Right lung (tissue), 5 donors: ENCODE measurements around the gene SLC2A13. TPM values are rescaled to one million over a fixed set of nuclear protein-coding genes. Genes with fewer than 3 reads are reported as not detected.

Source experiments
- DNase-seq, 2 donors: peaks; one replicate each; pipeline ENCODE4 v3.0.0-alpha.2; 2013
- polyA plus RNA-seq, 5 donors: library from polyadenylated mRNA; unstranded; fragments of 120-200 nt; gene quantifications; one replicate each; pipeline versions ENCODE4 v1.2.1 to v1.2.3, GENCODE V29; 2013; ENCODE audit warnings: inconsistent platforms in 1 of 5, low replicate concordance in 1 of 5; ENCODE audit not compliant: insufficient read length in 5 of 5, insufficient read depth in 1 of 5

The SLC2A13 gene
- polyA plus RNA-seq, 5 donors, result 5.3 to 7.6 (median 6.6) TPM

DNA sequence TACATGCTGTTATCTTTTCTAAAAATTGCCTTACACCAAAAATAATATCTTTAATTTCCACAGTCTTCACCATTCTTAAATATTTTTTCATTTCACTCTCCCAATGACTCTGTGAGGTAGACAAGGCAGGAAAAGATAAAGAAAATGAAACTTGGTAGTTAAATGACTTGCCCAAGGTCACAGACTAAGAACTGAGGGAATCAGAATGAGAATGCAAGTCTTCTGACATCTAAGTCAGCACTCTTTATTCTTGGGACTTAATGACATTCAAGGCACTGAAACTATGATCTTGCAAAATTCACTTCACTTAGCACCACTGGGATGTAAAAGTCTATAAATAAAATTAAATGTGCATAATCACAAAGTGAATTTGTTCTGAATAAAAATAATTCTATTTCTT lies 104.5 kb downstream of the SLC2A13 start:
- DNase-seq, result no peak

DNA sequence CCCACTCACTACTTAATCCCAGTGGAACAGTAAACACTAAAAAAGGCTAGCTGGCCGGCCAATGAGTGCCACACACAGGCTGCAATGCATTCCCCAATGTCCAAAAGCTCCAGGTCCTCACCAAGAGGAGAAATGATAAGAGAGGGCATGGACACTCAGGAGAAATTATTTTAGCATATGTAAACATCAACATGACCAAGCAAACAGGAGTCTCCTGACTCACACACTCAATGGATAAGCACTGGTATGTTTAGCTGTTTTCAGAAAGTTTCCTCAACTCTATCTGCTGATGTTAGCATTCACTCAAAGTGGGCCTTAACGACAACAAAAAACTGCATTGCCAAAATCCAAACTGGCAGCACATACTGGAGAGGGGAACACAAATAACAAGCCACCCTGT lies 105.0 kb downstream of the SLC2A13 start:
- no peak for DNase-seq

DNA sequence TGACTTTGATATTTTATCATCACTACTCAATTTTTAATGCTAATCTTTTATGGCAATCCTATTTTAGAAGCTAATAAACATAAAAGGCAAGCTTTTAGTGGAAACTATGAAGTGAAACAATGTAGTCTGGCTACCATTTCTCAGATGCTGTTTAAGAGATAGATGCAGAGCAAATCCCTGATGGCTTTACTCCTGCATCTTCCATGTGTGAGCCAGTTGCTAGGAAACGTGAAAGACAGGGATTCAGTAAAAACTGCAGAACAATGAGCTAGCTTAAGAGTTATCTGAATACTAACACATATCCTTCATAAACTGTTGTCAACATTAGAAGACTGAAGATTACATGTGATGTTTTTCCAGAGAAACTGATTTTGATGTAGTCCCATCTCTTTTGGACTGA lies 112.6 kb downstream of the SLC2A13 start:
- DNase-seq, result no peak

DNA sequence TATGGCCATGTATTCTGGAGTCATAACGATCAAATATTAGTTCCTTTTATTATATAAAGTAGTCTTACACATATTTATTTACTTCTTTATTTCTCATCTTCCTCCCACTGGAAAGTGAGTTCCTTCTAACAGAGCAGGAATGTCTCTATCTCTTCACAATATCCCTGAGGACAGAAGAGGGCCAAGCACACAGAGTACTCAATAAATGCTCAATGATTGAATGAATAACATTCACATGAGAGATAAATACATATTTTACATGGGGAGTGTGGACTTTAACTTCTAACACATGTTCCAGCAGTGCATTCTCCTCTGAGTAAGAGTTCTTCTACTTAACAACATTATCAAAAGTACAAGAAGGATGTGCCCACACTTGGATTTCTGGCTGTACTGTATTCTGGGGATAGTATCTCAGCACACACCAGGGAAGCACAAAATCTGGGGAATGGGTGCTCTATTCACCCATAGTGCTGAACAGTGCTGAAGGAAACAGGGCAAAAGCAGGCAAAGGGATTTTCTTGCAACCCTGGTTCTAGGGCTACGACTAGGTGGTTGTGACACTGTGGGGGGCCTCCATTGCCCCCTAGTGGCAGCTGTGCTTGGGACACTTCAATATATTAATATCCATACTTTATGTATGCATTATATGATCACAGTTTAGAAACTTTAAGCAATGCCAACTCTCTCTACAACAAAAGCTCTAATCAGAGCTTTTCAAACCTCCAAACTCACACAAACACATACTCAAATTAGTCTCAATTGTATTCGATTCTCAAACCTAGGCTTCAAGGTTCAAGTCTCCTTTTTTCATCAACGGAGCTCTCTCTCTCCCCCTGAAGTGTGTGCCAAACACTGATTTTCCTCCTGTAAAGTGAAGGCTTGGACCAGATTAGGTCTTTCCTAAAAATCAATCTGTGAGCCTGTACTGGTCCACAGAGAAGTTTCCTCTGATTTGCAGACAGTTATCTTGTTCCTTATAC lies 115.5 kb downstream of the SLC2A13 start:
- peak; percentile 27 to 48 for DNase-seq

DNA sequence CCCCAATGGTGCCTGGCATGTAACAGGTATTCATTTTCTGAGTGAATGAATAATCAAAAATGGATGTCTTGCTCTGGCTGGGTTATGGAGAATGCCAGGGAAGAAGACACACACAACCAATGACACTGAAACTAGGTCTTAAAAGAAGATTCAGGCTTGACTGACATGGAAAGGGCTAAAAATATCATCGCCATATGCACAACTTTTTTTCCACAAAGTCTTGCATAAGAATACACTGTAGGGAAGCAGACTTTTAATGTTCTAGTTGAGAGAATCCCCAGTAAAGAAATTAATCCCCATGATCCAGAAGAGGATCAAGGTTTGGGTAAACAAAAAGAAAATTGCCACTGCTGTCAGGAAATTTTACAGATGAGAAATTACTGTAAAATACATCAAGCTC lies 116.4 kb downstream of the SLC2A13 start:
- no peak for DNase-seq

DNA sequence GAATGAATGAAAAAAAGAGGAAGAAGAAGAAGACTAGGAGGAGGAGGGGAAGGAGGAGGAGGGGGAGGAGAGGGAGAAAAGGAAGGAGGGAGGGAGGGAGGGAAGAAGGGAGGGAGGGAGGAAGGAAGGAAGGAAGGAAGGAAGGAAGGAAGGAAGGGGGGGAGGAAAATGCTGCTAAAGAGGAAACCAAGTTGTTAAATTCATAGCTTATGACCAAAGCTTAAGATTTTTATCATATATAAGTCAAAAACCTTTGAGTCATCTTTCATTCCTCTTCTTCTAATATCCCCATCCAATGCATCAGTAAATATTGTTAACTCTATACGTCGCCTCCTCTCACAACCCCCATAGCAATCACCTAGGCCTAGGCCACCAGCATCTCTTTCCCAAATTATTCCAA lies 117.3 kb downstream of the SLC2A13 start:
- DNase-seq, result no peak

DNA sequence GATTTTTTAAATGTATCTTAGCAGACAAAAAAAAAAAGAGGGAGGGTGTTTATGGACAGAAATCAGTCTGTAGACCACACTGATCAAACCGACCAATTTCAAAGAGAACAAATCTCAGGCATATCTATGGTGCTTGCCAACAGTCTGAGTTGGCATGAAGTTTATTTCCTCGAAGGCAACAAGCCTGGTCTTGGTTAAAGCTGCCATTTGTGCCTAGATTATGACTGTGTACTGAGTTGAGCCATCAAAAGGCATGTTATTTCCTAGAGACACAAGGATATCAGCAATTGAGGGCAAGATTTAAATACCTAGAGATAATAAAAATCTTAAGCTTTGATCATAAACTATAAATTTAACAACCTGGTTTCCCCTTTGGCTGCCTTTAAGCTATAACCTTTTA lies 119.2 kb downstream of the SLC2A13 start:
- no peak for DNase-seq

DNA sequence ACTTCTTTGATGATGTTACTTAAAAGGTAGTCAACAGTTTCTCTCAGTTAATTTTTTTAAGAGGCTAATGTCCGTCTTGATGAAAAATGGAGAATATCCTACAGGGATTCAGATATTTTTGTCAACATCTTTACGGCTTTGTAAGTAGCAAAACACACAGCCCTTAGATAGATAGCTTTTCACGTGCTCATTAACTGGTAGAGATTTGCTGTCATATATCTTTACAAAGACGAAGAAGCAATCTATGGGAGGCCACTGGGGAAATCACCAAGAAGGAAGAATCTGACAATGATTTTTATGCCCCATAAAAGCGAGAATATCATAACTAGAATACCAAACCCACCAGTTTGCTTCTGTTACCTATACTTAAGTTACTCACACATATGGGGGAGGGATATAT lies 121.2 kb downstream of the SLC2A13 start:
- DNase-seq, result no peak

DNA sequence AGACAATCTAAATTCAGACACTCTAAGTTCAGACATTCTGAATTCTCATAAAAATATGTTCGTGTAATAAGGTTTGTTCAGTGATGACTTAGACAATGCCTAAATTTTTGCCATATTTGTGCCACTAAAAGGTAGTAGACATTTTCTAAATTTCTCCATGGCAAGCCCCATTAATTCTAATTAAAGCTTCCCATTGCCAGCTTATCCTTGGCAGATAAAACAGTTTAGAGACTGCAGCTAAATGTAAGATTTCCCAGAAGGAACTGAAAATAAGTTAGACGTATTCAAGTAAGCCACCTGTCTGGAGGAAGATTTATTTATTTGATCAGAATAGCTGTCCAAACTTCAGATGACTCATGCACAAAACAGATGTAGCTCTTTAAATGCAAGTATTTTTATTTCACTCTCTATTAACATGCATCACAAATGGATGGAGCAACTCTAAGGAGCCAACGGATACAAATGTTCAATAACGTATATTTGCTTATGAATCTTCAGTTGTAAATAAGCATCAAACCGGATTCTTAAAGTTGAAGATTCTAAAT lies 130.4 kb downstream of the SLC2A13 start:
- no peak for DNase-seq

DNA sequence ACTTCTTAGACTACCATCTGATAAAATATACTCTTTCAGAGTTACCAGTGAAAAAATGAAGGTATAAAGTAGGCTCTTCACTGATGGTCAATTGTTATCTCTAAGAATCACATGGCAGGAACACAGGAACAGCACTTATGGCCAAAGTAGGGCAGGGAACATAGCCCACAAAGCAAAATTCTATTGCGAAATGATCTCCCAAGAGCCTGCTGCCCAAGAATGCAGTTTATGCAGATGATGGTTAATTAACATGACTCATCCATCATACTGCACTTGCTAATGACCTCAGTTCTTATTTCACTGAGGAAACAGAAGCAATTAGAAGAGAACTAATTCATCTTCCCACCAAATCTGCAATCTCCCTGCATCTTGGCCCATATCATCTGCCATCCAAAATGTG lies 133.8 kb downstream of the SLC2A13 start:
- DNase-seq, result no peak

DNA sequence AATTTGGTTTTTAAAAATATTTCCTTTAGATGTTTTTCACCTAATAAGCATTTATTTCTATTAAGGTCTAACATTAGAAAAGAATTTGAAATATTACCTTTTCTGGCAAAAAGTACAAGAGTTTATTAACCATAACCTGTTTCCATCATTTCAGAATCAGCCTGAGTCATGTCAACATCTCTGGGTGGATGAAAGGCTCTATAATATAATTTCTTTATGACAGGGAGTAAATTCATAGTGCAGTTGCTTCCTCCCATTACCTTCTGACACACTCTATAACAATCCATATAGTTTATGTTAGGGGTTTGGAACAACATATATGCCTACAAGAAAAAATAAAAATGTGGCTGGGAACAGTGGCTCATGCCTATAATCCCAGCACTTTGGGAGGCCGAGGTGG lies 134.5 kb downstream of the SLC2A13 start:
- no peak for DNase-seq

DNA sequence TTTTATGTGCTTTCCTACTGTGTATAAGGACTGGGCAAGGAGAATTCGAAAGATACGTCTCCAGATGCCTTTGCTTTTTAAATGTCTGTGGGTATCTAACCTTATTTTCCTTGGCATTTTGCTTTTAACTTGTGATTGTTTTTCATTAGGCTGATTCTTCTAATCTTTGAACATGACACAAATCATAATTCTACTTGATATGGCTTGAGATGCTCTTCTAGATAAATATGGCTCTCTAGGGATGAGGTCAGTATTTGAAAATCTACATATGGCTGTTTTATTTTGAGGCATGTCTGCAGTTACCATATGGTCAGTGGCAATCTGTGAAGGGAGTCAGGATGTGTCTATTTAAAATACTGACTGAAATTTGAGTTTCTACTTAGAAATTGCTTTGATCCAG lies 139.2 kb downstream of the SLC2A13 start:
- DNase-seq, result no peak

DNA sequence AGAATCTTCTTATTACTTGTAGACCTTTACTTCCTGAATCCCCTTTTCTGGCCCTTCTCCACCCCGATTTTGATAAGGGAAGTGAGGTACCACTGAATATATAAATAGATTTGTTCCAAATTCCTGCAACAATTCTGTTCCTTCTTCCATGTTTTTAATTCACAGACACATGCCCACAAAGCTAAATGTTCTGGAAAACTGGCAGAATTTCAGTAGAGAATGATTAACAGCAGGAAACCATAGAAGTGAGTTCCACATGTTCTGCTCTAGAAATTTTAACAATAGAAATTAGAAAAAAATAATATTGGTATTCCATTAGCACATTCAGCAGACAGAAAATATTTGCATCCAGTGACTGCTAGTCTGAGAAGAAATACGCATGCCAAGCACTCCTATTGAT lies 139.6 kb downstream of the SLC2A13 start:
- no peak for DNase-seq

DNA sequence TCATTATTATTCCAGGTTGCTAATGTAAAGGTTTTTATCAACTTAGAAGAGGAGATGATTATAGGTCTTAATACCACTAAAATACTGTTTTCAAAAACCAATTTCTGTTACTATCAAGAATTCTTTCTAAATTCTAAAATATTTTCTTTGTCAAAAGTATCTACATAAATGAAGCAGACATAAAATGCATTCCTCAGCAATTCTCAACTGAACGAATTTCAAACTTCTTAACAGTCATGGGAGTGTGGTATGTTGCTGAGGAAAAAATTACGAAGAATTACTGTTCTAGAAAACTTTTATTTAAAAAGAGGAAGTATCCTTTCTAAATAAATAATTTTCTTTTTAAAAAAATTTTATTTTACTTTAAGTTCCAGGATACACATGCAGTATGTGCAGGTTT lies 146.4 kb downstream of the SLC2A13 start:
- DNase-seq, result no peak

DNA sequence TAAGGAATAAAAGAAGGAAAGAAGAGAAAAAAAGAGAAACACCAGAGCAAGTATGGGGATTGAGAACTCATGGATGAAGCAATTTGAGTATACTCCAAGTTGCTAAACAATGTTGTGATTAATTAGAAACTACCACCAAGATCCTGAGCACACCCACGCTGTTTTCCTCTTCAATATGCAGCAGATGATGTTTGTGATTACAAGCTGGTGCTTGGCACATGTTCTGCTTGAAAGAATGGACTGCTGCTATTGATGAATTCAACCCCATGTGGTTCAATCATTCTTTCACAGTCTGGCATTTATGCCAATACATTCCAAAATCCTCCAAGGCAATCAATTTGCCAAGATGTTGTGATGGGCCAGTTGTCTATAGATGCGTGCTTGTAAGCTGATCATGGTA lies 146.8 kb downstream of the SLC2A13 start:
- no peak for DNase-seq

DNA sequence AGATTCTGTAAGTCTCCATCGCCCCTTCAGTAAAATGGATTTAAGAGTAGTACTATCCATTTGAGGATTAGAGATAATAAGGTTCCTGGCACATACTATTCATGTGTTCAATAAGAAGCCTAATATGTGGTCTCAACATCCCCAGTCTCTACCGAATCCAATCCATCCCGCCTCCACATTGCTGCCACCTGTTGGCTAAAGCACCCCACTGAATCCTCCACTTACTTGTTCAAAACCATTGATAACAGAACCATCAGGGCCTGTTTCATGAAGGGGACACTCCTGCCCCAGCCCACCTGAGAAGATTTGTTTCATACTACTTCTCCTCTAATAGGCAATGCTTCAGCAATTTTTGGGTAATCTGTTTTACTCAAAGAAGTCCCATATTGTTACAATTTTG lies 147.5 kb downstream of the SLC2A13 start:
- no peak for DNase-seq

DNA sequence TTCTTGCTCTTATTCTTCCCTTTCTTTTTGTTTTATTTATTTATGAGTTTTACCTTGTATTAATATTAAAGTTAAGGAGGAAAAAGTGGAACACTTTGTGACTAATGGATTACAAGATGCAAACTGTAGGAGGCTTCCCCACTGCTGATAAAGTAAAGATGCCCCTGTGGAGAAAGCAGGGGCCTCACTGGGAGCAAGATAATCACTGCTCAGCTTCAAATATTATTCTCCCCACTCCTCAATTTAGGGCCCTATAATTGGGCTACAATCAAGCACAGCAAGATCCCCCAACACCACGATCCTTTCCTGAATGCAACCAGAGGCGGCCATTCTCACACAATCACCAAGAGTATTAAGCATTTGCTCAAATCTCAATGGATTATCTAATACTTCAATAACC lies 149.2 kb downstream of the SLC2A13 start:
- DNase-seq, result no peak

DNA sequence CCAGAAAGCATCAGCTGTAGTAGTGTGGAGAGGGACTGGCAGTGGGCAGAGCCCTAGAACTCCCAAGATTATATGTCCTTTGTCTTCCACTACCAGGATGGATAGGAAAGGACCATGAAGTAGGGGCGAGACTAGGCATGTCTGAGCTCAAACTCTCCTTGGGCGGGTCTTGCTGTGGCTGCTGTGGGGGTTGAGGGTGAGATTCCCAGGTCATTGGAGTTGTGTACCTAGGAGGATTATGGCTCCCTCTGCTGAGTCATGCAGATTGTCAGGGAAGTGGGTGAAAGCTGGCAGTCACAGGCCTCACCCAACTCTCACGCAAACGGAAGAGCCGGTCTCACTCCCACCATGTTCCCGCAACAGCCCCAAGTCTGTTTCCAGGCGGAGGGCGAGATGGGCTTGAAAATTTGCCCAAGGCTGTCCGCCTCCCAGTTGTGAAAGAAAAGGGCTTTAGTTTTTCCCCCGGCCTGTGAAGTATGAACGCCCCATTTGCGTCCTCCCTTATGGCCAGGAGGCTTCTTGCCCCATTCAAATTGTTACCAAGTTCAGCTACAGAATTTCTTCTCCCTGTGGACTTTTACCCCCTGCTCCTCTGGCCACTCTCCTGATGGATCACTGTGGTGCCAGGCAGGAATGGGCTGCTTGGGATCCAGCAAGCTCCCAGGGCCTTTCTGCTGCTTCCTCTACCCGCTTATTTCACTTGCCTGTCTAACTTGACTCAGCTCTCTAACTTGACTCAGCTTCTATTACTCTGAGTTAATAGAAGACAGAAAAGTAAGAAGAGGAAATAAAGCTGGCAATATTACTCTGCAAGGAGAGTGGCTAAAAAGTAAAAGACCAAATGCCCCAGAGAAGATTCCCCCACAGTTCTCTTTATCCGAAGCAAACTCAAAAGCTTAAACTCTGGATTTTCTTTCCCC lies 159.3 kb downstream of the SLC2A13 start:
- no peak for DNase-seq

DNA sequence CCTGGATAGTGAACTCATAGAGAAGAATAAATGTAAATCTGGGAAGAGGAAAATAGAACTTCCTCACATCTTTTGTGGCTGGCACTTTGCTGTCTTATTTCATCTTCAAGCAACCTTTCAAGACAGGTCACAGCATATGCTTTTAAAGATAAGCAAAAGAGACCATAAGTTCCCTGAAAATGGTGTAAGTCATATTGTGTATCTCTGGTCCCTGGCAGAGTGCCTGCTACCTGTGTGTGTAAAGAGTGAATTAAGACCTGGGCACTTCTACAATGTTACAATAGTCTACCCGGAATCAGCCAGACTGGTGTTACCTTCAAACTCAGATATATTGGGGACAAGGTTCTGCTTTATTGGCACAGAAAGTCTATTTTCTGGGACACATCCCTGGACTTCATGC lies 168.8 kb downstream of the SLC2A13 start:
- no peak for DNase-seq

DNA sequence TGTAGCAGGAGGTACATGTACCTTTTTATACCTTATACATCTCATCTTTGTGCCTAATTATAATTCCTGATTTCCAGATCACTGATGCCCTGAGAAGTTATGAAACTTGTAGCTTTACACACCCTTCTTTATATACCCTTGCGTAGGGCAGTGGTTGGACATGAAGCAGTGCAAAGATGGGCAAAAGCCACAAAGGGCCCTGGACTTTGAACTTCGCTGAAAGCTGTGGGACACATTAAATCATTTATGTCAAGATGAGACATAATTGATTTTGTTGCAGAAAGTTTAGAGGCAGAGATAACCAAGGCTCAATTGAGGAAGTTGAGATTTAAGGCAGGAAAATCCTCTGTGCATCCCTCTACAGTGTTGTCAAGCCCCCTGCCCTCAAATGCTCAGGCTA lies 170.0 kb downstream of the SLC2A13 start:
- no peak for DNase-seq

DNA sequence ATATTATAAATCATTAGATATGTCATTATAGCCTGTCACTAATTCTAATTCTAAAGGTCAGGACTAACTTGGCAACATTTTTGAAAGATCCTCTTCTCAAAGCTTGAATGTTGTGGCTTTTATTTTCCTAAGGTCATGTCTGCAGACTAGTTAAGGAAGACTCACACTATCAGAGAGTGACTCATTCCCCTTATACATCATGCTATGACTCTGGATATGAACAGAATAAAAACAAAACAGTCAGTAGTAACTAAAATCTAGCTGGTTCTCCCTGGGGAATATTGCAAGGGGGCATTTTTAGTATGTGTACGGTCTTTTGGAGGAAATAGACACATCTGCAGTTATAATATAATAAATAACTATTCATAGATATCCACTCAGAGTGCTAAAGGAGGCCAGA lies 170.6 kb downstream of the SLC2A13 start:
- no peak for DNase-seq

DNA sequence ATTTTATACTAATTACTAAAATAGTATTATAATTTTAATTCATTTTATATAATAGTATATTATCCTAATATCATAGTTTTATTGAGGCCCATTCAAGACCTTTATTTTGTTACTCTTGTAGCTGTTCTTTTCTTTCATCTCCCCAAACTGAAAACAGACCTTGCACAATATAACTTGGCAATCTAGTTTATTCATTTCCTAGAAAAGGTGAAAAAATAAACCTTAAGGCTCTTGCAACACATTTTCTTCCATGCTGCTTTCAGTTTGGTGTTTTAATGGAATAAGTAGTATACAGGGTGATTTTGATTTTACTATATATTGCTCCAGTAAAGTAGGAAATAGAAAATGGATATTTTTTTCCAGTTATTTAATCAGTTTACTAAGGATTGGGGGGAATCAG lies 174.0 kb downstream of the SLC2A13 start:
- DNase-seq, result no peak

DNA sequence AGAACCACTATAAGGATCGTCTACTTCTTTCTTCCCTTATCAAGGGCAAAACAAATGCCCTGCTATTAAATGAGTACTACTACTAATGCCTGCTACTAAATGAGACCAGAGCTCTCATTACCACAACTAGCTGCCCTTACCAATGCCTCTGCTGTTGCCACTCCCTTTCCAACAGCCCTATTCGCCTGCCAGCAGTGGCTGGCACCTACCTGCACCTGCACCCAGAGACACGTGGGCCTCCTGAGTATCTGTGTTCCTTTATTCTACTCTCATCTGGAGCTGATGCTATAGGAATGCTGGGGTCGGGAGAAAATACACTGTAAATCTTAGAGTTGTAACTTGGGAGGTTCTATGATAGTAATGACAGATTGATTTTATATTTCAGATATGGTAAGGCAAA lies 174.7 kb downstream of the SLC2A13 start:
- no peak for DNase-seq
